K562 (cell line): ENCODE results near the gene EXD2. TPM values are rescaled to one million over a fixed set of nuclear protein-coding genes. Genes with fewer than 3 reads are reported as not detected.

Experiments used
- ATAC-seq: fragments of 200-7000 bp; cut with Tn5 transposase; 3 replicates; pipeline ENCODE4 v1.9.1; 2020; ENCODE audit warnings: moderate library complexity
- BruUV-seq: library from RNA; stranded (reverse); fragments of 400-500 nt; replicated peaks from 2 replicates; lab custom pipeline; 2021; lab: Mats Ljungman, UMichigan
- CTCF ChIA-PET: fragments of 300-600 bp; formaldehyde crosslinking; extraction: SDS; loops from one replicate; lab custom pipeline; 2021; ENCODE audit warnings: low intra/inter-chr PET ratio; lab: Yijun Ruan, JAX
- POLR2A ChIA-PET: fragments of 300-600, 350-650 bp; sonication (Branson Sonifier 250); formaldehyde crosslinking; extraction: SDS; loops from one replicate; lab custom pipeline; 2021; ENCODE audit warnings: antibody characterized with exemption, inconsistent platforms; lab: Yijun Ruan, JAX
- DNase-seq, 4 experiments: peaks; one replicate each; pipeline versions ENCODE4 v3.0.0 to v3.0.0-alpha.2; 2011 to 2018; ENCODE audit warnings: low spot score in 3 of 4, mixed read lengths in 3 of 4; ENCODE audit errors: extremely low read depth in 1 of 4
- FAIRE-seq: peaks from 2 replicates; lab custom pipeline; 2011; peaks lifted over from hg19 to GRCh38; lab: Jason Lieb, UNC
- H2AFZ ChIP-seq: 2 replicates; pipeline ENCODE4 v1.6.0; 2011; ENCODE audit warnings: low read depth, low read length, control low read depth, inconsistent platforms
- H3K27ac ChIP-seq: fragments of 200-600 bp; 3 replicates; pipeline ENCODE4 v1.8.0; 2011; ENCODE audit warnings: low read depth, mild to moderate bottlenecking, control low read depth, inconsistent platforms, low read length, moderate library complexity, mixed read lengths; ENCODE audit errors: extremely low read depth
- H3K27me3 ChIP-seq, 2 experiments: fragments of 300-600 bp in 1 of 2; 2 replicates in 1 of 2; 3 replicates in 1 of 2; pipeline versions ENCODE4 v1.6.0 to v1.8.0; 2011; ENCODE audit warnings: inconsistent platforms in 2 of 2, low read length in 2 of 2, mild to moderate bottlenecking in 1 of 2, mixed read lengths in 1 of 2, moderate library complexity in 1 of 2; ENCODE audit not compliant: control insufficient read depth in 2 of 2, insufficient read depth in 2 of 2
- H3K36me3 ChIP-seq: fragments of 300-600 bp; 3 replicates; pipeline ENCODE4 v1.8.0; 2011; ENCODE audit warnings: mild to moderate bottlenecking, low read length, inconsistent platforms; ENCODE audit not compliant: control insufficient read depth, insufficient read depth
- H3K4me1 ChIP-seq, 2 experiments: fragments of 200-600 bp in 1 of 2; replicated peaks in 1 of 2; 2 replicates in 1 of 2; 3 replicates in 1 of 2; pipeline versions ENCODE4 v1.5.1 to v1.8.0; 2011; ENCODE audit warnings: inconsistent platforms in 2 of 2, low read length in 2 of 2, mild to moderate bottlenecking in 1 of 2, mixed read lengths in 1 of 2, moderate library complexity in 1 of 2; ENCODE audit not compliant: control insufficient read depth in 2 of 2, insufficient read depth in 2 of 2
- H3K4me2 ChIP-seq: 2 replicates; pipeline ENCODE4 v1.6.1; 2011; ENCODE audit warnings: low read length, control low read depth, inconsistent platforms, mixed read lengths; ENCODE audit not compliant: insufficient read depth
- H3K4me3 ChIP-seq: fragments of 200-600 bp; sonication (generic), shearing (Covaris generic); 2 replicates; pipeline ENCODE4 v1.5.1; 2016; ENCODE audit warnings: control low read depth, inconsistent platforms
- H3K79me2 ChIP-seq: fragments of 200-600 bp; 3 replicates; pipeline ENCODE4 v1.8.0; 2011; ENCODE audit warnings: low read length, inconsistent platforms; ENCODE audit not compliant: control insufficient read depth, insufficient read depth
- H3K9ac ChIP-seq, 2 experiments: 2 replicates each; pipeline versions ENCODE4 v1.6.0 to v1.6.1; 2011; ENCODE audit warnings: low read depth in 2 of 2, low read length in 2 of 2, control low read depth in 1 of 2, inconsistent platforms in 1 of 2, mild to moderate bottlenecking in 1 of 2, mixed read lengths in 1 of 2; ENCODE audit not compliant: insufficient read depth in 1 of 2
- H3K9me1 ChIP-seq: one replicate; pipeline ENCODE4 v1.6.0; 2011; ENCODE audit warnings: inconsistent platforms, mild to moderate bottlenecking, low read length, moderate library complexity; ENCODE audit not compliant: control insufficient read depth, insufficient read depth
- H3K9me3 ChIP-seq: replicated peaks from 2 replicates; pipeline ENCODE4 v1.5.1; 2011; ENCODE audit warnings: low read depth, low read length, inconsistent platforms; ENCODE audit not compliant: control insufficient read depth, insufficient read depth
- H4K20me1 ChIP-seq: replicated peaks from 2 replicates; pipeline ENCODE4 v1.6.1; 2011; ENCODE audit warnings: low read length, inconsistent platforms, mixed read lengths; ENCODE audit not compliant: control insufficient read depth, insufficient read depth
- BRCA1 ChIP-seq, 2 experiments: fragments of 450-650 bp in 1 of 2; sonication (generic) in 1 of 2; formaldehyde crosslinking in 1 of 2; IDR thresholded peaks; 2 replicates each; pipeline versions ENCODE4 v1.5.0 to v1.6.1; 2017 to 2020; ENCODE audit warnings: mild to moderate bottlenecking in 1 of 2, missing genetic modification reagents in 1 of 2
- CEBPZ ChIP-seq: fragments of 150-350 bp; IDR thresholded peaks from 2 replicates; pipeline ENCODE4 v1.6.1; 2014; ENCODE audit warnings: low read depth, mild to moderate bottlenecking, low read length, borderline replicate concordance
- CREB5 ChIP-seq: fragments of 250-450 bp; sonication (Bioruptor Pico); IDR thresholded peaks from 2 replicates; pipeline ENCODE4 v1.5.0; 2020; ENCODE audit warnings: mild to moderate bottlenecking
- USF1 ChIP-seq: sonication (generic); formaldehyde crosslinking; IDR thresholded peaks from 2 replicates; pipeline ENCODE4 v1.9.0; 2022; ENCODE audit warnings: mild to moderate bottlenecking, missing genetic modification reagents
- WGBS: fragments of 100-300 bp; shearing (Covaris generic); methylation state at CpG from one replicate; pipeline ENCODE4 v1.1.6; 2016; ENCODE audit warnings: low coverage, mixed read lengths; ENCODE audit not compliant: insufficient coverage; ENCODE audit errors: missing lambda C conversion rate; 5-methylcytosine and 5-hydroxymethylcytosine counted together
- in situ Hi-C: fragments of 300-500 bp; cut with MboI; formaldehyde crosslinking; loops from 4 replicates; pipeline ENCODE4 v1.15.0; 2018; ENCODE audit warnings: inconsistent platforms, mixed read lengths
- intact Hi-C: fragments of 100-400 bp; cut with micrococcal nuclease; formaldehyde crosslinking; loops from 2 replicates; pipeline ENCODE4 v1.14.2; 2022
- polyA plus RNA-seq, 8 experiments: library from polyadenylated mRNA; depleted of rRNA in 4 of 8; stranded (reverse) in 5 of 8; unstranded in 3 of 8; fragments of >200 nt; fragmentation: Nextera tagmentation in 2 of 8; fragmentation: Illumina TruSeq in 1 of 8; extraction: Ambion mirVana in 2 of 8; extraction: Trizol in 1 of 8; gene quantifications; 2 replicates each; pipeline versions ENCODE4 v1.2.1 to v1.2.3, GENCODE V29; 2011 to 2014; ENCODE audit warnings: inconsistent platforms in 1 of 8, missing spikeins in 1 of 8
- total RNA-seq, 7 experiments: library from RNA; depleted of rRNA in 6 of 7; stranded (reverse); fragments of >200 nt in 6 of 7; fragmentation: Illumina TruSeq in 2 of 7; extraction: Trizol in 2 of 7; gene quantifications; 2 replicates each; pipeline versions ENCODE4 v1.2.1 to v1.2.3, GENCODE V29; 2011 to 2021; ENCODE audit warnings: low replicate concordance in 1 of 7

EXD2 gene
- total and polyA plus RNA-seq, 9 of the 15 experiments (the other 6 are each of a cell fraction or from before 2014, with no cell fraction given): 1.6 to 7.5 (median 3.7) TPM

- TF ChIP-seq USF1 (CRISPR knock-in tag): peak; percentile 79
Measured at GRCh38 chr14:69281450-69282169, 90.3 kb downstream of the EXD2 start (continued).

GRCh38 chr14:69282448-69282847 is 91.2 kb downstream of the EXD2 start:
- H3K9me1 ChIP-seq: no peaks in the 10 kb centered on the region
- no peaks in the 10 kb centered on the region for H3K36me3 ChIP-seq
- ChIA-PET POLR2A (no interaction called here), CTCF (no interaction called here)
- no peak for TF ChIP-seq CREB5 (CRISPR knock-in tag)
- no peak for TF ChIP-seq BRCA1 (IDR thresholded peaks at IDR 0.05)
- no peak for TF ChIP-seq BRCA1 (CRISPR knock-in tag; IDR thresholded peaks at IDR 0.05)
- TF ChIP-seq CEBPZ: no peak
- WGBS: 3% methylated on average over 4 of the region's 6 CpGs
- in situ Hi-C loops: no loop called here
- no peak overlapping the region for H3K27ac ChIP-seq
- no peak overlapping the region for H3K9ac ChIP-seq
- no peak overlapping the region for H3K4me2 ChIP-seq
- H4K20me1 ChIP-seq: no peaks in the 10 kb centered on the region
- H3K4me3 ChIP-seq: no peak overlapping the region
- peaks cover 3 to 26% of the 10 kb centered on the region in 2 experiments; a peak in 2 of 5 replicates for H3K27me3 ChIP-seq
- H3K9me3 ChIP-seq: no peaks in the 10 kb centered on the region
- DNase-seq: no peak
- intact Hi-C loops: no loop called here
- H3K4me1 ChIP-seq: no peaks in the 10 kb centered on the region
- no TSS peak for BruUV-seq
- no peak for FAIRE-seq
- no peaks in the 10 kb centered on the region for H3K79me2 ChIP-seq
- ATAC-seq: no peak
- H2AFZ ChIP-seq: no peak overlapping the region
